ENCODE results near the gene PRUNE2.

PRUNE2 gene

DNA sequence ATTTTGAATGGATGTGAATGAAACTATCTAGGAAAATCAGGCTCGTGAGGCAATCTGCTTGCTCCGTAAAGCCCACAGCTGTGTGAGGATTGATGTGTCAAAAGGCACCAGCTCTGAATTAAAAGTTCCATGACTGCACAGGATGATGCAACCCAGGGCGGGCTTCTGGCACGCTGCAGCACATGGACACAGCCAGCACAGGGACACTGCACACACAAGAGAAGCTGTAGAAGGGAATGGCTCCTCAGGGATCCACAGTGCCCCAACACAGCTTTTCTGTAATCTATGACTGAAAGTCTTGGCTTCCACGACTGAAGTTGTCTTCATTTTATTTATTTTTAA lies 295.9 kb downstream of the PRUNE2 start:
- Histone ChIP-seq H3K4me1 (ENCODE audit: control insufficient read depth, insufficient read depth, low read length) (no peaks in the 10 kb centered on the region), H3K9me3 (ENCODE audit: control insufficient read depth, insufficient read depth, low read length) (no peaks in the 10 kb centered on the region), H3K4me3 (ENCODE audit: low read depth, low read length) (no peak overlapping the region)

DNA sequence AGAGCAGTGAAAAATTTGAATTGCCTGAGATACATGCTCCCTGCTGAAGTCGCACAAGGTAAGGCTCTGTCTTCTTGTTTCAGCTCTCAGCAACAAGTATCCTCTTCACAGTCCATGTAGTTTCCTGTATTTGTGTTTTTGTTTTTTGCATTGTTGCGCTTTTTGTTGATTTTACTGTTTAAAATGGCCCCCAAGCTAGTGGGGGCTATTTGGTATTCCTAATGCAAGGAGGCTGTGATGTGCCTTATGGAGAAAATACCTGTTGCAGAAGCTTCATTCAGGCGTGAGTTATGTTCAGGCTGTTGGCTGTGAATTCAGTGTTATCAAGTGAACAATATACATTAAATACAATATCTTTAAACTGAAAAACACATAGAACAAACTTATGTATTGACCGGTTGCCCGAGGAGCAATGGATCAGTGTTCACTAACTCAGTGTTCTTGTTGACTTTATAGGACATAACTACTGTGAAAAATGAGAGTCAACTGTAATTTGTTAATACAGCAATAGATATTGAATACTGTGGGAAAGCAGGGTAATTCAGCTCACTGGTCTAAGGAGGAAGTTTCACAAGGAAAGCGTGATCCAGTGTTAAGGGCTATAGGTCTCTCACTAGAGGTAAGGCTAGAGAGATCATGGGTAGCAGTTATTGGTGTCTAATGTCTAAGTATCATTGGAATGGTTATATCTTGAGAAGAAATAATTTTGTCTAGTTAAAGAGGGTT lies 296.5 kb downstream of the PRUNE2 start:
- Histone ChIP-seq H3K4me3 (ENCODE audit: low read depth, low read length) (no peak overlapping the region), H3K9me3 (ENCODE audit: control insufficient read depth, insufficient read depth, low read length) (no peaks in the 10 kb centered on the region), H3K4me1 (ENCODE audit: control insufficient read depth, insufficient read depth, low read length) (no peaks in the 10 kb centered on the region), H3K27me3 (ENCODE audit: control insufficient read depth, insufficient read depth, low read length) (no peaks in the 10 kb centered on the region), H3K36me3 (ENCODE audit: control insufficient read depth, insufficient read depth, low read length) (no peaks in the 10 kb centered on the region), H3K9ac (ENCODE audit: low read depth, low read length) (no peak overlapping the region)

More for the DNA sequence above, 295.9 kb downstream of the PRUNE2 start:
- H3K27me3 ChIP-seq (ENCODE audit: control insufficient read depth, insufficient read depth, low read length) = no peaks in the 10 kb centered on the region
- H3K9ac ChIP-seq (ENCODE audit: low read depth, low read length) = no peak overlapping the region
- H3K36me3 ChIP-seq (ENCODE audit: control insufficient read depth, insufficient read depth, low read length) = no peaks in the 10 kb centered on the region

DNA sequence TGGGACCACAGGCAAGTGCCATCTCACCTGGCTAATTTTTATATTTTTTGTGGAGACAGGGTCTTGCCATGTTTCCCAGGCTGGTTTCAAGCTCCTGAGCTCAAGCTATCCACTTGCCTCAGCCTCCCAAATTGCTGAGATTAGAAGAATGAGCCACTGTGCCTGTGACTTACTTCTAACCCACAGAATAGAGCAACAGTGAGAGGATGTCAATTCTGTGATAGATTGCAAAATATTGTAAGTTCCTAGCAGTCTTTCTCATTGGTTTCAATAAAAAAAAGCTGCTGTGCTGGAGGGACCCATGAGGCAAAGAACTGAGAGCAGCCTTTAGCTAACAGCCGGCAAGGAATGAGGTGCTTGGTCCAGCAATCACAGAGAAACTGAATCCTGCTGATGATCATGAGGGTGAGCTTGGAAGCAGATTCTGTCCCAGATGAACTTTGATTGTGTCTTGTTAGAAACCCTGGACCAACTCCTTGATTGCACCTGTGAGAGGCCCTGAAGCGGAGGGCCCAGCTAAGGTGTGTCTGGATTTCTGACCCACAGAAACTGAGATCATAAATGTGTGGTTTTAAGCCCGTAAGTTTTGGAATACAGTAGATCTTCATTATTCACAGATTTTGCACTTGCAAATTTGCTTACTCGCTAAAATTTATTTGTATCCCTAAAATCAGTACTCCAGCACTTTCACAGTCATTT lies 297.2 kb downstream of the PRUNE2 start:
- H3K36me3 ChIP-seq (ENCODE audit: control insufficient read depth, insufficient read depth, low read length) = no peaks in the 10 kb centered on the region

DNA sequence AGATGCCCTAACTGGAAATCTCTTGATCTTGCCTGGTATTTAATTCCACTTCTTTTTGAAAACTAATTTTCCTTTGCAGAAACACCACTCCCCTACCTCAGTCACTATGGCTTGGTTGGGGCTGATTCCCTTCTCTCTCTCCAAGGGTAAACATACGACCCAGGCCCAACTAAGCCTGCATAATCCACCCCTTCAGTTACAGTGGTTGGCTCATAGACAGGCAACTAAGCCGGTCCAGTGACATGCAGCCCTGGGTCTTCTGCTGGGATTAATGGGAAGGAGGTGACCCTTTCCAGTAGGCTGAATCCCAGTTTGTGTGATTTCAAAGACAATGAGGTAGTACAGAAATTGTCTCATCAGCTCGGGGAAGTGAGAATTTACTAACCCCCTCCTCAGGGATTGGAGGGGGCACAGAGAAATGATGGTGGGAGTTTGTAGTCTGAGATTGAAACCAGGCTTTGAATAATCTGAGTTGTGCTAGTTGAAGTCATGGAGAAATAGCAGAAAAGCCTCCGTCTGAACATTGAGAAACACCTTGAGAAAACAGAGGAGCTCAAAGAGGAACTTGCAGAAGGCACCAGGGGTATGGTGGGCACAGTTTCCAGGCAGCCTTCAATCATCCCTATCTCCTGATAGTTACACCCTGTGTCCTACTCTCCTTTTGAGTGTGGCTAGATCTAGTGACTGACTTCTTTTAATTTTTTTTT lies 298.0 kb downstream of the PRUNE2 start:
- no peaks in the 10 kb centered on the region for H3K9me3 ChIP-seq (ENCODE audit: control insufficient read depth, insufficient read depth, low read length)
- no peak overlapping the region for H3K9ac ChIP-seq (ENCODE audit: low read depth, low read length)
- H3K4me1 ChIP-seq (ENCODE audit: control insufficient read depth, insufficient read depth, low read length) = no peaks in the 10 kb centered on the region
- H3K36me3 ChIP-seq (ENCODE audit: control insufficient read depth, insufficient read depth, low read length) = no peaks in the 10 kb centered on the region
- no peaks in the 10 kb centered on the region for H3K27me3 ChIP-seq (ENCODE audit: control insufficient read depth, insufficient read depth, low read length)
- H3K4me3 ChIP-seq (ENCODE audit: low read depth, low read length) = no peak overlapping the region

More for the DNA sequence above, 297.2 kb downstream of the PRUNE2 start:
- Histone ChIP-seq H3K4me3 (ENCODE audit: low read depth, low read length) (no peak overlapping the region), H3K9ac (ENCODE audit: low read depth, low read length) (no peak overlapping the region), H3K4me1 (ENCODE audit: control insufficient read depth, insufficient read depth, low read length) (no peaks in the 10 kb centered on the region), H3K9me3 (ENCODE audit: control insufficient read depth, insufficient read depth, low read length) (no peaks in the 10 kb centered on the region), H3K27me3 (ENCODE audit: control insufficient read depth, insufficient read depth, low read length) (no peaks in the 10 kb centered on the region)

DNA sequence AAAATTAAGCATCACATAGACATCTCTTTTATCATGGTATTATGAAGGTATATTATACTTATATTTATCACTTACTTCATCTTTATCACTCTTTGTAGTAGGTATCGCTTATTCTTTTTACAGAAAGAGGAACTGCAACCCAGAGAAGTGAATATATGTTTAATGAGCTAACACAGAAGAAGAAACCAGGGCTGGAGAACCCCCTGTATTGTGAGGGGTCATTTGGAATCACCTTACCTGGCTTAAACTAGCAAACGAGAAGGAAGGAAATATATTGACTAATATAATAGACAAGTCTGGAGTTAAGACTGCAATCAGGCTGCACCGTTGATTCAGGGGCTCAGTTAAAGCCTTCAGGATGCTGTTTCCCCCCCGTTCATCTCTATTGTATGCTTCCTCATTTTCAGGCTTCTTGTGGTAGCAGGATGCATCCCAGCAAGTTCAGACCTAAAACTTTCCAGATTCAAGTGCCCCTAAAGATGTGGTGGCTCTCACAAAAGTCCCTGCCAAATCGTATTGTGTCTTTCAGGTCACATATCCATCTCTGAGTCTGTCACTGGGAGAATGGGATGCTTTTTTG lies 300.5 kb downstream of the PRUNE2 start:
- Histone ChIP-seq H3K9ac (ENCODE audit: low read depth, low read length) (no peak overlapping the region), H3K9me3 (ENCODE audit: control insufficient read depth, insufficient read depth, low read length) (no peaks in the 10 kb centered on the region), H3K36me3 (ENCODE audit: control insufficient read depth, insufficient read depth, low read length) (no peaks in the 10 kb centered on the region), H3K27me3 (ENCODE audit: control insufficient read depth, insufficient read depth, low read length) (no peaks in the 10 kb centered on the region), H3K4me1 (ENCODE audit: control insufficient read depth, insufficient read depth, low read length) (peaks cover 3% of the 10 kb centered on the region), H3K4me3 (ENCODE audit: low read depth, low read length) (no peak overlapping the region)

DNA sequence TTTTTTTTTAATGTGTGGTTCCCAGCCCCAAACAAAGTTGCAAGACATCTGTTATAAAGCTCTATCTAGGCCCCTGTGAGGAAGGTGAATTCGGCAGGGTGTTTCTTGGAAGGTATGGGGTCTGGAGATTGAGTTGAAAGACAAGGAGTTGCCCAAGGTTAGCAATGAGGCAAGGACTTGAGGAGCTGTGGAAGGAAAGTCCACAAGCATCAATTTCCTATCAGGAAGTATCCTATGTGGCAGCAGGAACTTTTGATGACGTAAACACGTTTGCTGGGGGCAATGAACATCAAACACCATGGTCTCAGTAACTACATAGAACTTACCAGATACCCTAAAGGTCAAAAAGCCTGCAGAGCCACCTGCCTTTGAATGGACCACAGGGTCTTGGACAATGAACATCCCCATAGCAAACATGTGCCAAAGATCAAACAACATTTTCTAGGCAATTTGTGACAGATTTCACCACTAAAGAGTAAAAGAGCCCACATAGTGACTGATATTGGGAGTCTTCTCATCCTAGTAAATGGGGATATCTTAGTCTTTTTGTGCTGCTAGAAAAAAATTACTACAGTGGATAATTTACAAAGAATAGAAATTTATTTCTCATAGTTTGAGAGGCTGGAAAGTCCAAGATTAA lies 301.9 kb downstream of the PRUNE2 start:
- peaks cover 3% of the 10 kb centered on the region for H3K4me1 ChIP-seq (ENCODE audit: control insufficient read depth, insufficient read depth, low read length)
- H3K9me3 ChIP-seq (ENCODE audit: control insufficient read depth, insufficient read depth, low read length) = no peaks in the 10 kb centered on the region
- H3K27me3 ChIP-seq (ENCODE audit: control insufficient read depth, insufficient read depth, low read length) = no peaks in the 10 kb centered on the region
- H3K4me3 ChIP-seq (ENCODE audit: low read depth, low read length) = no peak overlapping the region
- no peak overlapping the region for H3K9ac ChIP-seq (ENCODE audit: low read depth, low read length)
- H3K36me3 ChIP-seq (ENCODE audit: control insufficient read depth, insufficient read depth, low read length) = no peaks in the 10 kb centered on the region

DNA sequence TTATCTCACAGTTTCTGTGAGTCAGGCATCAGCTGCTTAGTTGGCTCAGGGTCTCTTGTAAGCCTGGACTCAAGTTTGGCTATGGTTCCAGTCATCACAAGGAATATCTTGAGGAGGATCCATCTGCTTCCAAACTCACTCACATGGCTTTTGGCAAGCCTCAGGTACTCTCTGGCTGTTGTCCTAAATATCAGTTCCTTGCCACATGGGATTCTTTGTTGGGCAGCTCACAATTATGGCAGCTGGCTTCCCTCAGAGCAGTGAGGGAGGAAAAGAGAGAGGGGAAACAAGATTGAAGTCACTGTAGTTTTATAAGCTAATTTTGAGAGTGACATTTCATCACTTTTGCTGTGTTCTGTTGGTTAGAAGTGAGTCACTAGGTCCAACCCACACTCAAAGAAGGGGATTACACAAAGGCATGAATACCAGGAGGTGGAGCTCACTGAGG lies 302.4 kb downstream of the PRUNE2 start:
- H3K4me3 ChIP-seq (ENCODE audit: low read depth, low read length) = no peak overlapping the region
- no peak overlapping the region for H3K9ac ChIP-seq (ENCODE audit: low read depth, low read length)
- no peaks in the 10 kb centered on the region for H3K27me3 ChIP-seq (ENCODE audit: control insufficient read depth, insufficient read depth, low read length)
- no peaks in the 10 kb centered on the region for H3K9me3 ChIP-seq (ENCODE audit: control insufficient read depth, insufficient read depth, low read length)
- H3K36me3 ChIP-seq (ENCODE audit: control insufficient read depth, insufficient read depth, low read length) = no peaks in the 10 kb centered on the region
- peaks cover 3% of the 10 kb centered on the region for H3K4me1 ChIP-seq (ENCODE audit: control insufficient read depth, insufficient read depth, low read length)

DNA sequence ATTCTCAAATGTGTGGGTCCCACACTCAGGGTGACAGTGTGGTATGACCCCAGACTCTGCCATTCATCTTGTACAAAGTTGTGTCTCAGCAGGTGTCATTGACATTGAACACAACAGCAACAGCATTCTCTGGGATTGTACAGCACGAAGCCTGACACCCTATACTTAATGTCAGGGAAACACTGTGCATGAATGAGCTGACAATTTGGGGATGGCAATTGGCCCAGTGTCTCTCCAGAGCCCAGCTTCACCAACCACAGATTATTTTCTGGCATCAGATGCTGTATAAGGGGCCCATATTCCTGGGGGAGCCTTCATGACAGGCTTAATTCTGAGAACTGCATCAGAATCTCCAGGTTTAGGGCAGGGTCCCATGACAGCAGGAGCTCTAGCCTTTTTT lies 303.7 kb downstream of the PRUNE2 start:
- peaks cover 3% of the 10 kb centered on the region for H3K4me1 ChIP-seq (ENCODE audit: control insufficient read depth, insufficient read depth, low read length)

DNA sequence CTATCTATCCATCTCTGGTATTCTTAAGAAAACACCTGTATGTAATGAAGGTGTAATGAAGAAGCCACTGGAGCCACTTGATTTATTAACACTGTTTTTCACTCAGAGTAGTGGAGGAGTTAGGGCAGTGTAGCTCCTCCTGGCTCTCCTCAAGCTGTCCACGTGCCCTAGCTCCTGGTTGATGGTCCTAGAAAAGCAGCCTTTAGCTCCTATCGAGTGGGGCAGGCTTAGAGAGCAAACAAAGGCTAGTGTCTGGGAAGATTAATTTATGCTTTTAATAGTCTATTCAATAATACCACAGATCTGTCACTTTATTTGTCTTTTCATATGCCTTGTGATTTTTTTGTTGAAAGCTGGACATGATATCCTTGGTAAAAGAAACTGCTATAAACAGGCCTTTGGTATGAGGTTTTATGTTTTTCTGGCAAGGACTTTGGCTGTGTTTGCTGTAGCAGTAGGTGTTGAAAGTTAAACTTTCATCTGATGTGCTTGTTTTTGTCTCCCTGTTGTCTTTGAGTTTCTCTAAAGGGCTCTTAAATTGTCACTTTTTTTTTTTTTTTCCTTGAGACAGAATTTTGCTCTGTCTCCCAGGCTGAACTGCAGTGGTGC lies 305.8 kb downstream of the PRUNE2 start:
- Histone ChIP-seq H3K27me3 (ENCODE audit: control insufficient read depth, insufficient read depth, low read length) (no peaks in the 10 kb centered on the region), H3K36me3 (ENCODE audit: control insufficient read depth, insufficient read depth, low read length) (no peaks in the 10 kb centered on the region), H3K9ac (ENCODE audit: low read depth, low read length) (no peak overlapping the region), H3K4me1 (ENCODE audit: control insufficient read depth, insufficient read depth, low read length) (peaks cover 7% of the 10 kb centered on the region), H3K9me3 (ENCODE audit: control insufficient read depth, insufficient read depth, low read length) (no peaks in the 10 kb centered on the region), H3K4me3 (ENCODE audit: low read depth, low read length) (no peak overlapping the region)

More for the DNA sequence above, 303.7 kb downstream of the PRUNE2 start:
- Histone ChIP-seq H3K9me3 (ENCODE audit: control insufficient read depth, insufficient read depth, low read length) (no peaks in the 10 kb centered on the region), H3K9ac (ENCODE audit: low read depth, low read length) (no peak overlapping the region), H3K27me3 (ENCODE audit: control insufficient read depth, insufficient read depth, low read length) (no peaks in the 10 kb centered on the region), H3K36me3 (ENCODE audit: control insufficient read depth, insufficient read depth, low read length) (no peaks in the 10 kb centered on the region), H3K4me3 (ENCODE audit: low read depth, low read length) (no peak overlapping the region)

DNA sequence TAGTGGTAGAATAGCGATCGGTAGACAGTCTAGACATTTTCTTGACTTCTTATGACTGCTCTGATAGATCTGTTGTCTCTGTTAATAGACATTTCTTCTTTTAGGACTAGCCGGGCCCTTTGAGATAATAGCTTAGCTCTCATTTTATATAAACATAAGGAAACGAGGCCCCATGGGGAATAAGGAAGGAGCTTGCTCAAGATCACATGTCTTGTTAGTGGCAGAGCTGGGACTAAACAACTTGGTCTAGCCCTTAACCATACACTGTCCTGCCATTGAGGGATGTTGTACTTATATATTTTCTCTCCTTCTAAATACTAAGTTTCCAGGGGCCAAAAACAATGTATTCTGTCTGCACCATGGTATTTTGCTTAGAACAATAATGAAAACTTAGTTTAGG lies 306.9 kb downstream of the PRUNE2 start:
- Histone ChIP-seq H3K4me1 (ENCODE audit: control insufficient read depth, insufficient read depth, low read length) (peaks cover 9% of the 10 kb centered on the region), H3K9me3 (ENCODE audit: control insufficient read depth, insufficient read depth, low read length) (no peaks in the 10 kb centered on the region), H3K36me3 (ENCODE audit: control insufficient read depth, insufficient read depth, low read length) (no peaks in the 10 kb centered on the region), H3K9ac (ENCODE audit: low read depth, low read length) (no peak overlapping the region), H3K4me3 (ENCODE audit: low read depth, low read length) (no peak overlapping the region), H3K27me3 (ENCODE audit: control insufficient read depth, insufficient read depth, low read length) (no peaks in the 10 kb centered on the region)

DNA sequence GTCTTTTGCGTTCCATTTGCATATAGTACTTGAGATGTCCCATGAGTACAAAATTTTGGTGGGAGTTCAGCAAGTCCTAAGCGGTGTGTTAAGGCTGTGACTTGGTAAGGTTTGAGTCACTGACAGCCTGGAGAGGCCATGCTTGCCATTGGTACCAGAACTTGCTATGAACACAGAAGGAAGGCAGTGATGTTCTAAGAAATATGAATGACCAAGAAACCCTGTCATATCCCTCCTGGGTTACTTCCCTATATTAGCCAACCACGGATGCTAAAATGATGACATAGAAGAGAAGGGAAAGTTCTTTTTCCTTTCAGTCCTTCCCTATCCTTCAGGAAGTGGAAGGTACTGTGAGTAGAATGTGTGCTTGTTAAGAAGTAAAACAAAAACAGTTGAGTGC lies 310.3 kb downstream of the PRUNE2 start:
- H3K4me1 ChIP-seq (ENCODE audit: control insufficient read depth, insufficient read depth, low read length) = peaks cover 22% of the 10 kb centered on the region
- no peaks in the 10 kb centered on the region for H3K27me3 ChIP-seq (ENCODE audit: control insufficient read depth, insufficient read depth, low read length)
- H3K4me3 ChIP-seq (ENCODE audit: low read depth, low read length) = no peak overlapping the region
- H3K9me3 ChIP-seq (ENCODE audit: control insufficient read depth, insufficient read depth, low read length) = no peaks in the 10 kb centered on the region
- no peaks in the 10 kb centered on the region for H3K36me3 ChIP-seq (ENCODE audit: control insufficient read depth, insufficient read depth, low read length)
- no peak overlapping the region for H3K9ac ChIP-seq (ENCODE audit: low read depth, low read length)
